CD4-positive, alpha-beta memory T cell (primary cell): ENCODE results near the gene TBXAS1. TPM values are rescaled to one million over a fixed set of nuclear protein-coding genes. Genes with fewer than 3 reads are reported as not detected.

Experiments
- polyA plus RNA-seq, 2 donors: library from polyadenylated mRNA; unstranded; fragments of 300-500 nt; fragmentation: Illumina TruSeq; gene quantifications; one replicate each; pipeline ENCODE4 v1.2.3, GENCODE V29; 2021
- total RNA-seq, 2 experiments: library from RNA; stranded (reverse); gene quantifications; one replicate each; pipeline ENCODE4 v1.2.3, GENCODE V29; 2021

The TBXAS1 gene
- total and polyA plus RNA-seq, 4 experiments from 2014 or later = 16.6 to 20.1 (median 18.9) TPM

Other genes with a start within 250 kb of the TBXAS1 start
- gene HIPK2, start 51.3 kb upstream of the TBXAS1 start, total RNA-seq = 10 to 100 TPM; 31.2 to 34.1 TPM
- 1 to 10 TPM in 1 of 2 donors, under 1 TPM in 1; 0.87 to 4.4 TPM for gene HIPK2, start 51.3 kb upstream of the TBXAS1 start, polyA plus RNA-seq
- gene PARP12, start 233.7 kb downstream of the TBXAS1 start, total RNA-seq = 10 to 100 TPM; 91.8 to 96.6 TPM
- gene PARP12, start 233.7 kb downstream of the TBXAS1 start, polyA plus RNA-seq = 10 to 100 TPM; 27.0 to 41.3 TPM